Cardiac fibroblast (primary cell): ENCODE results near the gene SLC39A11.
"Not testable (repeated sequence)": the region's sequence is repeated elsewhere in the genome, so short reads cannot be mapped to it uniquely, and the experiment has no call there.

Experiments
- DNase-seq, 2 donors: peaks; one replicate each; pipeline versions ENCODE4 v3.0.0 to v3.0.0-alpha.2; 2010; ENCODE audit warnings: low read depth in 2 of 2
- H3K4me3 ChIP-seq, 2 donors: replicated peaks in 1 of 2; 1 replicate in 1 of 2; 2 replicates in 1 of 2; pipeline ENCODE4 v1.5.1; 2011; ENCODE audit warnings: low read depth in 2 of 2, low read length in 2 of 2, mild to moderate bottlenecking in 2 of 2, moderate library complexity in 1 of 2
- TF ChIP-seq, protein P1 (sequence below): IDR thresholded peaks from one replicate; pipeline ENCODE4 v1.5.1; 2011; ENCODE audit warnings: low read depth, mild to moderate bottlenecking, low read length, inconsistent platforms

Gene SLC39A11

DNA sequence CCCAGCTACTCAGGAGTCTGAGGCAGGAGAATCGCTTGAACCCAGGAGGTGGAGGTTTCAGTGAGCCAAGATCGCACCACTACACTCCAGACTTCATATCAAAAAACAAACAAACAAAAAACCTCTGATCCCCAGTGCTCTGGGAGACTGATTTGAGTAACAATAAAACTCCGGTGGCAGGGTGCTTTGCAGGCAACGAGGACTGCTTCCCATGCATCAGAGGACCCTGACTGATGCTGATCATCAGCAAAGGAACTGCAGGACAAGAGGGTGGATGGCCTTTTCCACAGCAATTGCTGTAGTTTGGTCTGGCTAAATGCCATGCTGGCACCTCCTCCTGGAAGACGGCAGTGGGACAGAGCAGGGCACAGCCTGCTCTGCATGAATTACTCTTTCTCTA, 6.4 kb upstream of the SLC39A11 start:
- no peak overlapping the region for H3K4me3 ChIP-seq
- DNase-seq, result no peak
- TF ChIP-seq, protein P1, sequence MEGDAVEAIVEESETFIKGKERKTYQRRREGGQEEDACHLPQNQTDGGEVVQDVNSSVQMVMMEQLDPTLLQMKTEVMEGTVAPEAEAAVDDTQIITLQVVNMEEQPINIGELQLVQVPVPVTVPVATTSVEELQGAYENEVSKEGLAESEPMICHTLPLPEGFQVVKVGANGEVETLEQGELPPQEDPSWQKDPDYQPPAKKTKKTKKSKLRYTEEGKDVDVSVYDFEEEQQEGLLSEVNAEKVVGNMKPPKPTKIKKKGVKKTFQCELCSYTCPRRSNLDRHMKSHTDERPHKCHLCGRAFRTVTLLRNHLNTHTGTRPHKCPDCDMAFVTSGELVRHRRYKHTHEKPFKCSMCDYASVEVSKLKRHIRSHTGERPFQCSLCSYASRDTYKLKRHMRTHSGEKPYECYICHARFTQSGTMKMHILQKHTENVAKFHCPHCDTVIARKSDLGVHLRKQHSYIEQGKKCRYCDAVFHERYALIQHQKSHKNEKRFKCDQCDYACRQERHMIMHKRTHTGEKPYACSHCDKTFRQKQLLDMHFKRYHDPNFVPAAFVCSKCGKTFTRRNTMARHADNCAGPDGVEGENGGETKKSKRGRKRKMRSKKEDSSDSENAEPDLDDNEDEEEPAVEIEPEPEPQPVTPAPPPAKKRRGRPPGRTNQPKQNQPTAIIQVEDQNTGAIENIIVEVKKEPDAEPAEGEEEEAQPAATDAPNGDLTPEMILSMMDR, result no peak

DNA sequence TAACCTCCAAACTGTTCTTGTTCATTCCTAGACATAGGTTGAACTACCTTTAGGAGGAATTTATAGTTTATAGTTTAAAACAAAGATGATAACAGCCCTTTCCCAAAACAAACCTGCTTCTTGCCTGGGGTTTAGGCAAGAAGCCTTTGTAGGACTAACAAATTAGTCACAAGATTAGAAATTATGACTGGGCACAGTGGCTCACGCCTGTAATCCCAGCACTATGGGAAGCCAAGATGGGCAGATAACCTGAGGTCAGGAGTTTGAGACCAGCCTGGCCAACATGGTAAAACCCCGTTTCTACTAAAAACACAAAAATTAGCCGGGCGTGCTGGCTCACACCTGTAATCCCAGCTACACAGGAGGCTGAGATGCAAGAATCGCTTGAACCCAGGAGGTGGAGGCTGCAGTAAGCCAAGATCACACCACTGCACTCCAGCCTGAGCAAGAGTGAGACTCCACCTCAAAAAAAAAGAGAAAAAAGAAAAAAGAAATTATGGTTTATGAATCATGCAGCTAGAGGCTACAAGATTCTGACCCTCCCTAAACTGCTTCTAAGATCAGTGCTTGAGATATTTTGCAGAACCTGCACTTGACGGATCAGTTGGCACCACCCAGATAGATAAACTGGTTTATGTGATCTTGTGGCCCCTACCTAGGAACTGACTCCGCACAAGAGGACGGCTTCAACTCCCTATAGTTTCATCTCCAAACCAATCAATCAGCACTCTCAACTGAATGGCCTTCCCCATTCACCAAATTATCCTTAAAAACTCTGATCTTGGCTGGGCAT, 5.7 kb upstream of the SLC39A11 start:
- not testable (repeated sequence) for DNase-seq, H3K4me3 ChIP-seq

DNA sequence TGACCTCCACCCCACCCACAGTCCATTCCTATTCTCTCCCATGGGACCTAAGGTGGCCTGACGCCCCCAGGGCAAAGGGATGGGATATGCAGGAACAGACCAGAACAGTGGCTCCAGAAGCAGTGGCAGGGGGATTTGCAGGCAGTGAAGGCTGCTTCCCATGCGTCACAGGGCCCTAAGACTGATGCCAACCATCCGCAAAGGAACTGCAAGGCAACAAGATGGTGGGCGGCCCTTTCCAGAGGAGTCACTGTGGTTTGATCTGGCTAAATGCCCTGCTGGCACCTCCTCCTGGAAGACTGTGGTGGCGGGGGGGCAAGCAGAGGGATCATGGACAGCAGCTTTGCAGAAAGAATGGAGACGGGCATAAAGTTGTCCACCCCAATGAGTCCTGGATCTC, 4.4 kb upstream of the SLC39A11 start:
- TF ChIP-seq, protein P1, result no peak
- peak; percentile 3 to 46 for DNase-seq
- no peak overlapping the region for H3K4me3 ChIP-seq

DNA sequence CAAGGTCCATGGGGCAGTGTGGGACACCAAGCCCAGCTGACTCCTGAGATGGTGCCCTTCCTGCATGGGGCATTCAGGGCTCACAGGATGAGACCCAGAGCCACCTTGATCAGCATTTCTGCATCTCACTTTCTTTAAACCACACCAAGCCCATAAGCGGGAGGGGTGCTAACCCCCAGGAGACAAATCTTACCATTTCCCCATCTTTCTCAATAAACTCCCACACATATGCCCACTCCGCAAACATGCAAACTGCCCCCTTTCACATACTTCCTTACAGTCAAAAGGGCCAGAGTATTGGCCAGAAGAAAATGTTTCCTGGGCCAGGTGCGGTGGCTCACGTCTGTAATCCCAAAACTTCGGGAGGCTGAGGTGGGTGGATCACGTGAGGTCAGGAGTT, 3.7 kb upstream of the SLC39A11 start:
- H3K4me3 ChIP-seq, result no peak overlapping the region
- TF ChIP-seq, protein P1, result no peak
- DNase-seq, result no peak

DNA sequence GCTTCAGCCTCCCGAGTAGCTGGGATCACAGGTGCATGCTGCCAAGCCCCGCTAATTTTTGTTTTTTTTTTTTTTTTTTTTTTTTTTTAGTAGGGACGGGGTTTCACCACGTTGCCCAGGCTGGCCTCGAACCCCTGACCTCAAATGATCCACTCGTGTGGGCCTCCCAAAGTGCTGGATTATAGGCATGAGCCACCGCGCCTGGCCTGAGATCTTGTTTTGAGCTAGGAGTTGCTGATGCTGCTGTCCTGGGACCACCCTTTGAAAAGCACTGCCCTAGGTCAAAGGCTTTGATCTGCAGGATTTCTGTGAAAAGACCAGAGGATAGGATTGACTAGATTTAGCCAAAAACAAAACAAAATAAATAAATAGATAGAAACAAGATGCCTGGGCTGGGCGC, 798 bp upstream of the SLC39A11 start:
- no peak overlapping the region for H3K4me3 ChIP-seq

DNA sequence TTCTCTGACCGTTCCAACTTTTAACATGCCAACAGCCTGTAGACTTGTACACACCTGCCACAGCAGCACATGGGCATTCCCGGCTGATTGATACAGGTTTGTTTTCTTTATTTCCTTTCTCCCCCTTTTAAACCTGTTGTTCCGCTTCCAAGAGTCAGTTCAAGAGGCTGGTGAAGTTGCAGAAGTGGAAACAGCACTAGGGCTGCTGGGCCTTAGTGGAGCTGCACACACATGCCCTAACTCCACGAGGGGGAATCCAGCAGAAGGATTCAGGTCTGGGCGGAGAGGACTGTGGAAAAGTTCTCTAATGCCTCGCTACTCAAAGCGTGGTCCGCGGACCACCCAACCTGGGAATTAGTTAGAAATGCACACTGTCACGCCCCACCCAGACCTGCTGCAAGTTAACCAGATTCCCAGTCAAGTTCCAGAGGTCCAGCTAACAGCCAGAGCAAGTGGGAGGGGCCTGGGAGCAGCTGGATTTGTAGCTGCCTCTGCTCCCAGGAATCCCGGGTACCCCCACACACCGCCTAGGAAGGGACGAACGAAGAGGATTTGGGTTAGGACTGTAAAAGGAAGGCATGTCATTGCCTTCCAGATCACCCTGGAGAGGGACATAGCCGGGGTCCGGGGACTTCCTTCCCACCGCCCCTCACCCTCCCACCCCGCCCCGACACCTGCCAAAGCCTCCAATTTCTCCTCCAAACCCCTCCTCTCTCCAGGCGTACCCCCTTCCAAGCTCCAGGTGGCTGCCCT, 542 bp downstream of the SLC39A11 start:
- TF ChIP-seq, protein P1, result no peak
- H3K4me3 ChIP-seq, result peak overlapping the region; percentile 73 to 83
- DNase-seq, result peak; percentile 11 to 26

More for the DNA sequence above, 798 bp upstream of the SLC39A11 start:
- TF ChIP-seq, protein P1, result no peak
- DNase-seq, result no peak

DNA sequence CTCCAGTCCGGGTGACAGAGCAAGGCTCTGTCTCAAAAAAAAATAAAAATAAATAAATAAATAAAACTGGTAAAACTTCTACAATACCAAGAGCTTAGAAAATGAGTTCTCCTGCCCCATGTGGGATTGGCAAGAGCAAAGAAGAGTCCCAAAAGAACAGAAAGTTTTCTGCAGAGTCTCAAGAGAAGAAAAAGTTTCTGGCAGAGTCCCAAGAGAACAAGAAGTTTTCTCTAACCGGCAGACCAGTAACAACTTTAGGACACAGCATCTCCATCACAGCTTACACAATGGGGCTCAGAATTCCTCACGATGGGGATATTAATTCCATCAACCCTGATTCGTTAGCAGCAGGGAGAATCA, 1.1 kb downstream of the SLC39A11 start:
- peak overlapping the region in 1 of 2 donors; percentile 83 for H3K4me3 ChIP-seq
- TF ChIP-seq, protein P1, result no peak
- peak in 1 of 2 donors; percentile 18 for DNase-seq
